ENCODE data around the gene MTCL3.

The MTCL3 gene

DNA sequence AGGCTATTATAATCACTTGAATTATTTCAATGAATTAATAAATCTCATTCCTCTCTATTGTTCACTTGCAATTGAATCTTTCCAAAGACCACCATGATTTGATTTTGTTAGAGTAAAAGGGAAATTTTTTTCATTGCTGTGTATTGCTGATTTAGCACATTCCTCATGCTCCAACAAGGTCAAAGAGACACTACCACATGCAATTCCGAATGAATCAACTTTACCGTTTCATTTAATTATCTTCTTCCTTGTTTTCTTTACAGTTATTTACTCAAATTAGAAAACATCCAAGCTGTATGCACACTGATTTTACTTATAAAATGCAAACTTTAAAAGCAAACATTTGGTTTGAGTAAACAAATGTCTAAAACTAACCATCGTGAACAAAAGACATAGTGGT is 60.9 kb downstream of the MTCL3 start:
- ChIA-PET CTCF (no interaction called here), POLR2A (ENCODE audit: low non-redundant PET) (no interaction called here)
- DNase-seq (ENCODE audit: low spot score), result no peak
- TF ChIP-seq, protein P1, sequence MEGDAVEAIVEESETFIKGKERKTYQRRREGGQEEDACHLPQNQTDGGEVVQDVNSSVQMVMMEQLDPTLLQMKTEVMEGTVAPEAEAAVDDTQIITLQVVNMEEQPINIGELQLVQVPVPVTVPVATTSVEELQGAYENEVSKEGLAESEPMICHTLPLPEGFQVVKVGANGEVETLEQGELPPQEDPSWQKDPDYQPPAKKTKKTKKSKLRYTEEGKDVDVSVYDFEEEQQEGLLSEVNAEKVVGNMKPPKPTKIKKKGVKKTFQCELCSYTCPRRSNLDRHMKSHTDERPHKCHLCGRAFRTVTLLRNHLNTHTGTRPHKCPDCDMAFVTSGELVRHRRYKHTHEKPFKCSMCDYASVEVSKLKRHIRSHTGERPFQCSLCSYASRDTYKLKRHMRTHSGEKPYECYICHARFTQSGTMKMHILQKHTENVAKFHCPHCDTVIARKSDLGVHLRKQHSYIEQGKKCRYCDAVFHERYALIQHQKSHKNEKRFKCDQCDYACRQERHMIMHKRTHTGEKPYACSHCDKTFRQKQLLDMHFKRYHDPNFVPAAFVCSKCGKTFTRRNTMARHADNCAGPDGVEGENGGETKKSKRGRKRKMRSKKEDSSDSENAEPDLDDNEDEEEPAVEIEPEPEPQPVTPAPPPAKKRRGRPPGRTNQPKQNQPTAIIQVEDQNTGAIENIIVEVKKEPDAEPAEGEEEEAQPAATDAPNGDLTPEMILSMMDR (conservative IDR thresholded peaks at IDR 0.05; ENCODE audit: low read depth, low read length), result no peak
- no peak for TF ChIP-seq EZH2 (IDR thresholded peaks at IDR 0.05; ENCODE audit: borderline replicate concordance, low read depth, low read length, poor library complexity, severe bottlenecking)
- no peaks in the 10 kb centered on the region for H3K36me3 ChIP-seq (ENCODE audit: insufficient read depth, low read length, poor library complexity, severe bottlenecking)
- H3K9me3 ChIP-seq (ENCODE audit: low read depth, low read length, poor library complexity, severe bottlenecking), result no peaks in the 10 kb centered on the region
- H3K27ac ChIP-seq (ENCODE audit: low read depth, low read length, poor library complexity, severe bottlenecking), result peak overlapping the region; percentile 58
- H3K4me3 ChIP-seq (ENCODE audit: low read depth, low read length, poor library complexity, severe bottlenecking), result peak overlapping the region; percentile 28
- intact Hi-C loops (cut with micrococcal nuclease; ENCODE audit: unreplicated experiment), result loop anchor here (5.0 kb wide), 1 partner anchor 156 kb away; no protein-coding TSS in a partner anchor
- peaks cover 55% of the 10 kb centered on the region for H3K4me1 ChIP-seq (ENCODE audit: insufficient read depth, low read length, poor library complexity, severe bottlenecking)
- no TSS peak for BruUV-seq (replicated peaks)
- H3K27me3 ChIP-seq (replicated peaks; ENCODE audit: insufficient read depth, low read depth, low read length, poor library complexity), result no peaks in the 10 kb centered on the region

DNA sequence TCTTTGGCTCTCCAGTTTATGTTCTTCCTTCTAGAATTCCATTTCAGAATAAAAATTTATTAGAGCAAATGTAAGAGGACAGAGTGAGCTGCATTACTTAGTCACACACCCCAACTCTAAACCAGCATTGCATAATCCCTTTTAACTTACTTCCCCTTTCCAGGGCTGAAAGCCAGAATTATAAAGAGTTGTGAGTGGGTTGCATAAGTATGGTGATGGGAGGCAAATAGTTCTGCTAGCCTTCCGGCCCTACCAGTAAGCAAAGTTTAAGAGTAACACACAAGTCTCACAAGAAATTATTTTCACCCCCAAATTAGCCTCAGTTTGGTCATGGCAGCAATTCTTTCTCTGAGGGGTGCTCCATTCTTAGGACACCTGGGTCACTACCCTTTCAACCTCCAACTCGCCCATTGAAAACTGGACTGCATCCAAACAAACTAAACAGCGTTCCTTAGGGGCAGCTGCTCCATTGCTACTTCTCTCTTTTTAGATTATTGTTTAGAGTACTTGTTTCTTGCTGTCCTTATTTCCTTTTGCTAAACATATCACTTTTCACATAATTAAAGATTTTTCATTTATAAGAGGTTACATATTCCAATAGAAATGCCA is 61.6 kb downstream of the MTCL3 start:
- no TSS peak for BruUV-seq (replicated peaks)
- Histone ChIP-seq H3K9me3 (ENCODE audit: low read depth, low read length, poor library complexity, severe bottlenecking) (no peaks in the 10 kb centered on the region), H3K27me3 (replicated peaks; ENCODE audit: insufficient read depth, low read depth, low read length, poor library complexity) (no peaks in the 10 kb centered on the region), H3K36me3 (ENCODE audit: insufficient read depth, low read length, poor library complexity, severe bottlenecking) (no peaks in the 10 kb centered on the region), H3K4me1 (ENCODE audit: insufficient read depth, low read length, poor library complexity, severe bottlenecking) (peaks cover 59% of the 10 kb centered on the region), H3K4me3 (ENCODE audit: low read depth, low read length, poor library complexity, severe bottlenecking) (no peak overlapping the region), H3K27ac (ENCODE audit: low read depth, low read length, poor library complexity, severe bottlenecking) (peak overlapping the region; percentile 58)
- intact Hi-C loops (cut with micrococcal nuclease; ENCODE audit: unreplicated experiment), result loop anchor here (5.0 kb wide), 1 partner anchor 155 kb away; no protein-coding TSS in a partner anchor
- DNase-seq (ENCODE audit: low spot score), result peak; percentile 79
- POLR2A ChIA-PET (ENCODE audit: low non-redundant PET), result no interaction called here
- no peak for TF ChIP-seq EZH2 (IDR thresholded peaks at IDR 0.05; ENCODE audit: borderline replicate concordance, low read depth, low read length, poor library complexity, severe bottlenecking)
- TF ChIP-seq, protein P1 (conservative IDR thresholded peaks at IDR 0.05; ENCODE audit: low read depth, low read length), result no peak
- CTCF ChIA-PET, result no interaction called here

DNA sequence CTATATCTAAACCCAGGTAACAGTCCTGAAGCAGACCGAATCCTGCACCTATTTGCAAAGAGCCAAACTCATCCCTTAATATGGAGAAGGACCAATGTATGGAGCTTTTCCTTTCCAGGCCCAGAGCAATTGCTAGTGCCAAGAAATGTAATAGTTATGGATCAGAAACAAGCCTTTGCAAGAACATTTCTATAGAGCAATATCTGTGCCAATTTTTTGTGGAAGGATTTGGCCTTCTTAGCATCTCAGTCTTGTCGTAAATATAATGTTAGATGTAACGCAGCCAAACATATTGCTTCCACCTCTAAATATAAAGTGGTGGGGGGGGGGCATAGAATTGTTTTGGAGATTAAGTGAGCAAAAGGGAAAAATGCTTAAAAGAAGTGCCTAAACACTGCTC is 62.7 kb downstream of the MTCL3 start:
- H3K4me3 ChIP-seq (ENCODE audit: low read depth, low read length, poor library complexity, severe bottlenecking), result no peak overlapping the region
- peaks cover 59% of the 10 kb centered on the region for H3K4me1 ChIP-seq (ENCODE audit: insufficient read depth, low read length, poor library complexity, severe bottlenecking)
- BruUV-seq (replicated peaks), result no TSS peak
- CTCF ChIA-PET, result no interaction called here
- no peaks in the 10 kb centered on the region for H3K27me3 ChIP-seq (replicated peaks; ENCODE audit: insufficient read depth, low read depth, low read length, poor library complexity)
- H3K27ac ChIP-seq (ENCODE audit: low read depth, low read length, poor library complexity, severe bottlenecking), result peak overlapping the region; percentile 38
- H3K9me3 ChIP-seq (ENCODE audit: low read depth, low read length, poor library complexity, severe bottlenecking), result no peaks in the 10 kb centered on the region
- TF ChIP-seq EZH2 (IDR thresholded peaks at IDR 0.05; ENCODE audit: borderline replicate concordance, low read depth, low read length, poor library complexity, severe bottlenecking), result no peak
- TF ChIP-seq, protein P1 (conservative IDR thresholded peaks at IDR 0.05; ENCODE audit: low read depth, low read length), result no peak
- no peak for DNase-seq (ENCODE audit: low spot score)
- no peaks in the 10 kb centered on the region for H3K36me3 ChIP-seq (ENCODE audit: insufficient read depth, low read length, poor library complexity, severe bottlenecking)
- POLR2A ChIA-PET (ENCODE audit: low non-redundant PET), result no interaction called here
- intact Hi-C loops (cut with micrococcal nuclease; ENCODE audit: unreplicated experiment), result loop anchor here (5.0 kb wide), 1 partner anchor 154 kb away; no protein-coding TSS in a partner anchor
